K562 (cell line): ENCODE data around the gene SRF. TPM values are rescaled to one million over a fixed set of nuclear protein-coding genes. Genes with fewer than 3 reads are reported as not detected.

Experiments used
- ARID2 ChIP-seq: fragments of 450-650 bp; IDR thresholded peaks from 2 replicates; pipeline ENCODE4 v1.6.1; 2017; ENCODE audit warnings: antibody characterized with exemption, mild to moderate bottlenecking
- ATF2 ChIP-seq: sonication (generic); formaldehyde crosslinking; IDR thresholded peaks from 2 replicates; pipeline ENCODE4 v1.8.1; 2022; ENCODE audit warnings: missing genetic modification reagents
- ATF4 ChIP-seq: fragments of 450-650 bp; formaldehyde crosslinking; IDR thresholded peaks from 2 replicates; pipeline ENCODE4 v1.4.0; 2022; ENCODE audit warnings: mild to moderate bottlenecking, moderate library complexity
- FOXP4 ChIP-seq: sonication (generic); formaldehyde crosslinking; IDR thresholded peaks from 2 replicates; pipeline ENCODE4 v1.8.0; 2022; ENCODE audit warnings: mild to moderate bottlenecking, missing genetic modification reagents, borderline replicate concordance
- HNRNPL ChIP-seq: fragments of 200-400 bp; formaldehyde crosslinking; IDR thresholded peaks from 2 replicates; pipeline ENCODE4 v1.6.1; 2017; ENCODE audit warnings: low read depth, mild to moderate bottlenecking, low read length
- LEF1 ChIP-seq: fragments of 450-650 bp; IDR thresholded peaks from 2 replicates; pipeline ENCODE4 v1.6.1; 2016; ENCODE audit warnings: mild to moderate bottlenecking
- PRMT5 ChIP-seq: sonication (generic); formaldehyde crosslinking; IDR thresholded peaks from 2 replicates; pipeline ENCODE4 v1.5.0; 2020; ENCODE audit warnings: missing genetic modification reagents
- RAD21 ChIP-seq, 2 experiments: fragments of 250-450 bp in 1 of 2; fragments of 450-650 bp in 1 of 2; sonication (Bioruptor Pico) in 1 of 2; formaldehyde crosslinking in 1 of 2; IDR thresholded peaks in 1 of 2; conservative IDR thresholded peaks in 1 of 2; 2 replicates each; pipeline versions ENCODE4 v1.4.0 to v1.8.0; 2020 to 2022; ENCODE audit warnings: mild to moderate bottlenecking in 2 of 2, moderate library complexity in 1 of 2
- SIRT6 ChIP-seq: IDR thresholded peaks from one replicate; pipeline ENCODE4 v1.6.1; 2012; ENCODE audit warnings: low read depth, mild to moderate bottlenecking, control low read depth, inconsistent platforms, low read length, moderate library complexity
- SNIP1 ChIP-seq: fragments of 450-650 bp; IDR thresholded peaks from 2 replicates; pipeline ENCODE4 v1.7.1; 2017; ENCODE audit warnings: low read depth, mild to moderate bottlenecking
- STAT5B ChIP-seq: fragments of 250-450 bp; sonication (Bioruptor Pico); IDR thresholded peaks from 2 replicates; pipeline ENCODE4 v1.8.0; 2021; ENCODE audit warnings: mild to moderate bottlenecking, inconsistent platforms
- TEAD1 ChIP-seq, 2 experiments: fragments of 450-650 bp in 1 of 2; sonication (generic) in 1 of 2; formaldehyde crosslinking; IDR thresholded peaks; 2 replicates each; pipeline versions ENCODE4 v1.4.0 to v1.8.0; 2020 to 2022; ENCODE audit warnings: mild to moderate bottlenecking in 2 of 2, missing genetic modification reagents in 1 of 2
- ZKSCAN8 ChIP-seq: fragments of 200-800 bp; sonication (Bioruptor generic); IDR thresholded peaks from 2 replicates; pipeline ENCODE4 v1.6.1; 2016; ENCODE audit warnings: missing genetic modification characterization, missing compliant biosample characterization
- ZNF121 ChIP-seq: sonication (generic); formaldehyde crosslinking; conservative IDR thresholded peaks from 2 replicates; pipeline ENCODE4 v1.8.0; 2022; ENCODE audit warnings: missing genetic modification reagents
- ZNF384 ChIP-seq: IDR thresholded peaks from 2 replicates; pipeline ENCODE4 v1.6.1; 2012; ENCODE audit warnings: low read depth, low read length, improper control_type of control experiment
- ZNF696 ChIP-seq: fragments of 250-450 bp; sonication (Bioruptor Pico); conservative IDR thresholded peaks from 2 replicates; pipeline ENCODE4 v1.4.0; 2020; ENCODE audit warnings: mild to moderate bottlenecking, moderate library complexity
- polyA plus RNA-seq, 8 experiments: library from polyadenylated mRNA; depleted of rRNA in 4 of 8; stranded (reverse) in 5 of 8; unstranded in 3 of 8; fragments of >200 nt; fragmentation: Nextera tagmentation in 2 of 8; fragmentation: Illumina TruSeq in 1 of 8; extraction: Ambion mirVana in 2 of 8; extraction: Trizol in 1 of 8; gene quantifications; 2 replicates each; pipeline versions ENCODE4 v1.2.1 to v1.2.3, GENCODE V29; 2011 to 2014; ENCODE audit warnings: inconsistent platforms in 1 of 8, missing spikeins in 1 of 8
- total RNA-seq, 7 experiments: library from RNA; depleted of rRNA in 6 of 7; stranded (reverse); fragments of >200 nt in 6 of 7; fragmentation: Illumina TruSeq in 2 of 7; extraction: Trizol in 2 of 7; gene quantifications; 2 replicates each; pipeline versions ENCODE4 v1.2.1 to v1.2.3, GENCODE V29; 2011 to 2021; ENCODE audit warnings: low replicate concordance in 1 of 7
- TF ChIP-seq, protein P1 (sequence below): fragments of 250-450 bp; sonication (Bioruptor Pico); IDR thresholded peaks from 2 replicates; pipeline ENCODE4 v1.5.0; 2021; ENCODE audit warnings: mild to moderate bottlenecking, moderate library complexity
- TF ChIP-seq, protein P2 (sequence below), 3 experiments: IDR thresholded peaks in 2 of 3; conservative IDR thresholded peaks in 1 of 3; 2 replicates each; pipeline ENCODE4 v1.5.1; 2011 to 2012; ENCODE audit warnings: low read length in 3 of 3, mild to moderate bottlenecking in 3 of 3, control low read depth in 2 of 3, improper control_type of control experiment in 1 of 3, inconsistent platforms in 1 of 3, low read depth in 1 of 3, mixed read lengths in 1 of 3, moderate library complexity in 1 of 3; ENCODE audit not compliant: insufficient read depth in 2 of 3

The SRF gene
- total and polyA plus RNA-seq, 9 of the 15 experiments (the other 6 are each of a cell fraction or from before 2014, with no cell fraction given): 2.5 to 37.0 (median 24.6) TPM

GRCh38 chr6:43129434-43130194 is 41.5 kb upstream of the SRF start (continued):
- TF ChIP-seq, protein P1, sequence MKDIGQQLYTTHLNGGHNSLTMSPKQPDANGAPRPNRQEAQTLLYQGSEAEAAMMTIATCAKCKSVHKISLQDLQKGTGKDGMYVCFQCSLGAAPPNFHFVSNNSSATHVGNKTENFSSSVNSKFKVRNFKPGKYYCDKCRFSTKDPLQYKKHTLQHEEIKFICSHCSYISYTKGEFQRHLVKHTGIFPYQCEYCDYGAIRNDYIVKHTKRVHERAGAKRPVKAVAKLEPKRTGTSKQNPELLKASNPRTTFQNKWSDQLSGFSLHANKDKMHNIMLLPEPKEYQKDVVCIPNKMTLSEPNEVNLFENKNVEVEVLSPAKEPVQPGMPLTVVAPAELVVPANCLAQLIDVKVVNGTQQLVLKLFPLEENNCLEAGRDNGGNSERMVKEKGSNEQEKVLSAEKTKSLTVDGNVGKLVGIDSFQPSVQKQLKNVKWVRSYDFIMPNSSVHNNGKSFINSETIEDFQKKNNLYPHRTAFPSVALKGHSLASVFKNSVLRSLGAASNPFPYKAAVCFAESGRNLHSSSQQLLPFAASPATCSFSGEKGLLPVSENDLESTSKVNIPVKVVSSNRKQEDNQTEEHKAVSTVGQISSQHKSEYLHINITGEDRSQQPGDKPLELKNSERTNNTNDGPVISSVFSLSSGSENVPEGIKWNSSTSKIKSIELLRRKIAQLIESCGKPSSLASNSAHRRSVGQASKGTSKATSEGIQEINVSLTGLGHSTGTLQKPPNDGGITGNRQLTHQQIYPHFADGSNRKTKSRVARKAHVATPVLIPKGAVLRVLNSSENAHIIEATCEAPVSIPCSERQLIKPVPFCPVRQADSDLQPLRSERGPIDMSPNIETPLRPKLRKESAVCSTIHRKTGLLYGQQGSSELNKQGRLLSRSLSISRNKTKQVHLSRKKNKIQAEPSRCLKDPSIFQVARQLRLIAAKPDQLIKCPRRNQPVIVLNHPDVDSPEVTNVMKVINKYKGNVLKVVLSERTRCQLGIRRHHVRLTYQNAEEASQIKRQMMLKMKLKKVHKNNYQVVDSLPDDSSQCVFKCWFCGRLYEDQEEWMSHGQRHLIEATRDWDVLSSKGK (CRISPR knock-in tag): no peak
- no peak for TF ChIP-seq ZNF121 (CRISPR knock-in tag)
- no peak for TF ChIP-seq SIRT6
- TF ChIP-seq STAT5B (CRISPR knock-in tag): no peak
- no peak for TF ChIP-seq FOXP4 (CRISPR knock-in tag)
- no peak for TF ChIP-seq HNRNPL
- TF ChIP-seq RAD21 (CRISPR knock-in tag; conservative IDR thresholded peaks at IDR 0.05 in 1 of 2, IDR thresholded peaks at IDR 0.05 in 1 of 2): peak; percentile 95 to 97
- TF ChIP-seq ZKSCAN8 (CRISPR knock-in tag): no peak
- no peak for TF ChIP-seq ZNF696 (CRISPR knock-in tag)
- no peak for TF ChIP-seq PRMT5 (CRISPR knock-in tag)
- TF ChIP-seq, protein P2, sequence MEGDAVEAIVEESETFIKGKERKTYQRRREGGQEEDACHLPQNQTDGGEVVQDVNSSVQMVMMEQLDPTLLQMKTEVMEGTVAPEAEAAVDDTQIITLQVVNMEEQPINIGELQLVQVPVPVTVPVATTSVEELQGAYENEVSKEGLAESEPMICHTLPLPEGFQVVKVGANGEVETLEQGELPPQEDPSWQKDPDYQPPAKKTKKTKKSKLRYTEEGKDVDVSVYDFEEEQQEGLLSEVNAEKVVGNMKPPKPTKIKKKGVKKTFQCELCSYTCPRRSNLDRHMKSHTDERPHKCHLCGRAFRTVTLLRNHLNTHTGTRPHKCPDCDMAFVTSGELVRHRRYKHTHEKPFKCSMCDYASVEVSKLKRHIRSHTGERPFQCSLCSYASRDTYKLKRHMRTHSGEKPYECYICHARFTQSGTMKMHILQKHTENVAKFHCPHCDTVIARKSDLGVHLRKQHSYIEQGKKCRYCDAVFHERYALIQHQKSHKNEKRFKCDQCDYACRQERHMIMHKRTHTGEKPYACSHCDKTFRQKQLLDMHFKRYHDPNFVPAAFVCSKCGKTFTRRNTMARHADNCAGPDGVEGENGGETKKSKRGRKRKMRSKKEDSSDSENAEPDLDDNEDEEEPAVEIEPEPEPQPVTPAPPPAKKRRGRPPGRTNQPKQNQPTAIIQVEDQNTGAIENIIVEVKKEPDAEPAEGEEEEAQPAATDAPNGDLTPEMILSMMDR (IDR thresholded peaks at IDR 0.05 in 2 of 3, conservative IDR thresholded peaks at IDR 0.05 in 1 of 3; ENCODE audit: insufficient read depth in 2 of 3, low read depth in 1 of 3, low read length in 3 of 3): peak; percentile 90 to 98 (median 92)
- no peak for TF ChIP-seq SNIP1
- TF ChIP-seq LEF1: no peak
- no peak for TF ChIP-seq ATF2 (CRISPR knock-in tag)
- no peak for TF ChIP-seq ATF4 (CRISPR knock-in tag)
- TF ChIP-seq TEAD1 (CRISPR knock-in tag; IDR thresholded peaks at IDR 0.05): no peak
- TF ChIP-seq ZNF384: peak; percentile 66; the same call in 1 of the 2 replicates
- TF ChIP-seq ARID2: peak; percentile 94
